NCI-H82 treated with DMSO at 0.1 percent for 48 hours (cell line): ENCODE data around the gene DDIT3.

Experiments used
- DNase-seq: peaks from one replicate; lab custom pipeline; 2025; ENCODE audit not compliant: unreplicated experiment; lab: John Stamatoyannopoulos, UW

The DDIT3 gene

GRCh38 chr12:57470286-57470969 lies 49.9 kb downstream of the DDIT3 start:
- no peak for DNase-seq

- DNase-seq, result no peak
Observed at GRCh38 chr12:57469296-57470164, 50.8 kb downstream of the DDIT3 start.

GRCh38 chr12:57467915-57468314 lies 52.4 kb downstream of the DDIT3 start:
- no peak for DNase-seq

GRCh38 chr12:57467212-57467874 lies 53.0 kb downstream of the DDIT3 start:
- DNase-seq, result no peak
